IMR-90 (cell line): ENCODE data around the gene VWA5A.

Experiments
- BHLHE40 ChIP-seq: fragments of 150-350 bp; IDR thresholded peaks from 2 replicates; pipeline ENCODE4 v1.6.1; 2016; ENCODE audit warnings: mild to moderate bottlenecking, low read depth, low read length
- CEBPB ChIP-seq: IDR thresholded peaks from 2 replicates; pipeline ENCODE4 v1.6.1; 2012; ENCODE audit warnings: low read depth, low read length, improper control_type of control experiment
- FOS ChIP-seq: fragments of 150-350 bp; IDR thresholded peaks from 2 replicates; pipeline ENCODE4 v1.6.1; 2016; ENCODE audit warnings: low read depth, low read length
- MAFK ChIP-seq: IDR thresholded peaks from 2 replicates; pipeline ENCODE4 v1.6.1; 2012; ENCODE audit warnings: low read depth, low read length, improper control_type of control experiment
- MAZ ChIP-seq: IDR thresholded peaks from 2 replicates; pipeline ENCODE4 v1.6.1; 2012; ENCODE audit warnings: low read depth, mild to moderate bottlenecking, low read length, improper control_type of control experiment, moderate library complexity, borderline replicate concordance
- POLR2A ChIP-seq: IDR thresholded peaks from 2 replicates; pipeline ENCODE4 v1.6.1; 2012; ENCODE audit warnings: mild to moderate bottlenecking, low read depth, low read length
- RAD21 ChIP-seq: IDR thresholded peaks from 2 replicates; pipeline ENCODE4 v1.6.1; 2012; ENCODE audit warnings: low read length, improper control_type of control experiment
- RCOR1 ChIP-seq: IDR thresholded peaks from 2 replicates; pipeline ENCODE4 v1.6.1; 2012; ENCODE audit warnings: mild to moderate bottlenecking, low read length, improper control_type of control experiment; ENCODE audit not compliant: insufficient replicate concordance
- RFX5 ChIP-seq: IDR thresholded peaks from 2 replicates; pipeline ENCODE4 v1.8.0; 2012; ENCODE audit warnings: low read depth, mild to moderate bottlenecking, low read length, moderate library complexity
- SMC3 ChIP-seq: fragments of 150-350 bp; IDR thresholded peaks from 2 replicates; pipeline ENCODE4 v1.6.1; 2016; ENCODE audit warnings: low read depth, mild to moderate bottlenecking, antibody characterized with exemption, low read length, moderate library complexity
- TF ChIP-seq, protein P1 (sequence below): conservative IDR thresholded peaks from 2 replicates; pipeline ENCODE4 v1.5.1; 2012; ENCODE audit warnings: mild to moderate bottlenecking, low read depth, low read length, improper control_type of control experiment

GRCh38 chr11:124193221-124194010 is 78.2 kb downstream of the VWA5A start:
- TF ChIP-seq, protein P1, sequence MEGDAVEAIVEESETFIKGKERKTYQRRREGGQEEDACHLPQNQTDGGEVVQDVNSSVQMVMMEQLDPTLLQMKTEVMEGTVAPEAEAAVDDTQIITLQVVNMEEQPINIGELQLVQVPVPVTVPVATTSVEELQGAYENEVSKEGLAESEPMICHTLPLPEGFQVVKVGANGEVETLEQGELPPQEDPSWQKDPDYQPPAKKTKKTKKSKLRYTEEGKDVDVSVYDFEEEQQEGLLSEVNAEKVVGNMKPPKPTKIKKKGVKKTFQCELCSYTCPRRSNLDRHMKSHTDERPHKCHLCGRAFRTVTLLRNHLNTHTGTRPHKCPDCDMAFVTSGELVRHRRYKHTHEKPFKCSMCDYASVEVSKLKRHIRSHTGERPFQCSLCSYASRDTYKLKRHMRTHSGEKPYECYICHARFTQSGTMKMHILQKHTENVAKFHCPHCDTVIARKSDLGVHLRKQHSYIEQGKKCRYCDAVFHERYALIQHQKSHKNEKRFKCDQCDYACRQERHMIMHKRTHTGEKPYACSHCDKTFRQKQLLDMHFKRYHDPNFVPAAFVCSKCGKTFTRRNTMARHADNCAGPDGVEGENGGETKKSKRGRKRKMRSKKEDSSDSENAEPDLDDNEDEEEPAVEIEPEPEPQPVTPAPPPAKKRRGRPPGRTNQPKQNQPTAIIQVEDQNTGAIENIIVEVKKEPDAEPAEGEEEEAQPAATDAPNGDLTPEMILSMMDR: no peak
- TF ChIP-seq MAZ (no peak), CEBPB (no peak), RAD21 (no peak), POLR2A (no peak), RCOR1 (no peak), FOS (no peak), RFX5 (no peak), MAFK (no peak), BHLHE40 (no peak), SMC3 (no peak)
